NOMO-1 (cell line): ENCODE results near the gene RNU5D-1.
"Not testable (repeated sequence)": the region's sequence is repeated elsewhere in the genome, so short reads cannot be mapped to it uniquely, and the experiment has no call there.

Experiments used
- DNase-seq, 2 experiments: peaks; one replicate each; lab custom pipeline; 2025; ENCODE audit not compliant: unreplicated experiment in 2 of 2; lab: John Stamatoyannopoulos, UW

RNU5D-1 gene

GRCh38 chr1:44730741-44731512 lies at the start of gene RNU5D-1:
Gene RNU5D-1, minus strand, starts transcription at chr1:44731170.
- DNase-seq, result peak; percentile 93 to 97

GRCh38 chr1:44780583-44781121 lies 49.7 kb upstream of the RNU5D-1 start:
- no peak for DNase-seq

GRCh38 chr1:44778705-44779576 lies 48.0 kb upstream of the RNU5D-1 start:
- DNase-seq, result no peak

- DNase-seq, result peak in 1 of 2 experiments; percentile 21
Measured at GRCh38 chr1:44777969-44778635, 47.1 kb upstream of the RNU5D-1 start.

GRCh38 chr1:44777547-44777946 lies 46.6 kb upstream of the RNU5D-1 start:
- no peak for DNase-seq

GRCh38 chr1:44776730-44777068 lies 45.7 kb upstream of the RNU5D-1 start:
- no peak for DNase-seq

- peak in 1 of 2 experiments; percentile 25 for DNase-seq
Measured at GRCh38 chr1:44775930-44776729, 45.2 kb upstream of the RNU5D-1 start.

GRCh38 chr1:44775078-44775929 lies 44.3 kb upstream of the RNU5D-1 start, which contains the start of gene RPS8:
Gene RPS8, plus strand, starts transcription at chr1:44775540. Its CDS starts 57 bp downstream, at chr1:44775597.
- DNase-seq, result peak; percentile 85 to 87

GRCh38 chr1:44766421-44766820 lies 35.5 kb upstream of the RNU5D-1 start:
- DNase-seq, result not testable (repeated sequence)

GRCh38 chr1:44760876-44761275 lies 29.9 kb upstream of the RNU5D-1 start:
- no peak for DNase-seq

- no peak for DNase-seq
Measured at GRCh38 chr1:44759077-44759476, 28.1 kb upstream of the RNU5D-1 start.

- no peak for DNase-seq
Measured at GRCh38 chr1:44757420-44757819, 26.4 kb upstream of the RNU5D-1 start.

- no peak for DNase-seq
Measured at GRCh38 chr1:44747878-44748277, 16.9 kb upstream of the RNU5D-1 start.

GRCh38 chr1:44743211-44743610 lies 12.2 kb upstream of the RNU5D-1 start:
- DNase-seq, result no peak

GRCh38 chr1:44740179-44740617 lies 9.2 kb upstream of the RNU5D-1 start:
- no peak for DNase-seq

- peak; percentile 97 to 99 for DNase-seq
Measured at GRCh38 chr1:44739307-44740178, 8.6 kb upstream of the RNU5D-1 start, which contains the start of gene KIF2C. Gene KIF2C, plus strand, starts transcription at chr1:44739837. Its CDS starts 96 bp downstream, at chr1:44739933.

- DNase-seq, result not testable (repeated sequence)
Measured at GRCh38 chr1:44738953-44739306, 8.0 kb upstream of the RNU5D-1 start.

- no peak for DNase-seq
Measured at GRCh38 chr1:44735992-44736391, 5.0 kb upstream of the RNU5D-1 start.
